ENCODE measurements around the gene SORL1.

DNA sequence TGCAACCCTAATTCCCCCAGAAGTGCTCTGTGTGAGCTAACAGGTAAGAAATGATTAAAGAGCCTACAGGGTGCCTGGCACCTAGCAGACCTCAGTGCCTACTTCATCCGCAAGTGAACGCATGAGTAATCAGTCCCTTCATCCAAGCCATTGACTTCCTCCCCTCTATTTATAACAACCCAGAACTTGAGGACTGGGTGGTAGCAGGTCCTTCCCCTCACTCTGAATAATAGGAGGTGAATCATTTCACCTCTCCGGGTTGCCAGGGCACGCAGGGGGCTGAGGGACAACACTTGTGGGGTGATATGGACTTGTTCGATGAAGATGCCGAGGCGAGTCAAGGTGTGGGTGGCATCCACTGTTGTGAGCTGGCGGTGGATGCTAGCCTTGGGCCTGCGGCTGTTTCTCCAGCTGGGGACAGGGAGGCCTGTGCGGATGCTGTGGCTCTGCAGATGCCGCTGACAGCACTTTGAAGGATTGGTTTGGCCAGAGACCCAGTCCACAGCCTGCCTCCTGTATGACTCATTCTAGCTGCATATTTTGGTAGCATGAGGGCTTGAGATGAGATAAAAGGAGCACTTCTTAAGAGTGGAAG, 12.3 kb downstream of the SORL1 start:
- TF ChIP-seq EP300 (IDR thresholded peaks at IDR 0.05) = no peak
- TF ChIP-seq, protein P1, sequence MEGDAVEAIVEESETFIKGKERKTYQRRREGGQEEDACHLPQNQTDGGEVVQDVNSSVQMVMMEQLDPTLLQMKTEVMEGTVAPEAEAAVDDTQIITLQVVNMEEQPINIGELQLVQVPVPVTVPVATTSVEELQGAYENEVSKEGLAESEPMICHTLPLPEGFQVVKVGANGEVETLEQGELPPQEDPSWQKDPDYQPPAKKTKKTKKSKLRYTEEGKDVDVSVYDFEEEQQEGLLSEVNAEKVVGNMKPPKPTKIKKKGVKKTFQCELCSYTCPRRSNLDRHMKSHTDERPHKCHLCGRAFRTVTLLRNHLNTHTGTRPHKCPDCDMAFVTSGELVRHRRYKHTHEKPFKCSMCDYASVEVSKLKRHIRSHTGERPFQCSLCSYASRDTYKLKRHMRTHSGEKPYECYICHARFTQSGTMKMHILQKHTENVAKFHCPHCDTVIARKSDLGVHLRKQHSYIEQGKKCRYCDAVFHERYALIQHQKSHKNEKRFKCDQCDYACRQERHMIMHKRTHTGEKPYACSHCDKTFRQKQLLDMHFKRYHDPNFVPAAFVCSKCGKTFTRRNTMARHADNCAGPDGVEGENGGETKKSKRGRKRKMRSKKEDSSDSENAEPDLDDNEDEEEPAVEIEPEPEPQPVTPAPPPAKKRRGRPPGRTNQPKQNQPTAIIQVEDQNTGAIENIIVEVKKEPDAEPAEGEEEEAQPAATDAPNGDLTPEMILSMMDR (IDR thresholded peaks at IDR 0.05) = peak in 1 of 4 experiments; percentile 5

Measured in gastroesophageal sphincter (tissue), 3 donors.